Measurements from ENCODE around the gene SMIM14. TPM values are rescaled to one million over a fixed set of nuclear protein-coding genes. Genes with fewer than 3 reads are reported as not detected.

Gene SMIM14
- total and polyA plus RNA-seq, 2 of the 8 experiments (the other 6 are each of a cell fraction or from before 2014, with no cell fraction given), result 29.1 to 31.0 TPM

- TF ChIP-seq YY1 (IDR thresholded peaks at IDR 0.05; ENCODE audit: low read depth, low read length), result no peak
- no peak for TF ChIP-seq CBX5 (IDR thresholded peaks at IDR 0.05; ENCODE audit: low read depth, low read length)
- TF ChIP-seq, protein P1, sequence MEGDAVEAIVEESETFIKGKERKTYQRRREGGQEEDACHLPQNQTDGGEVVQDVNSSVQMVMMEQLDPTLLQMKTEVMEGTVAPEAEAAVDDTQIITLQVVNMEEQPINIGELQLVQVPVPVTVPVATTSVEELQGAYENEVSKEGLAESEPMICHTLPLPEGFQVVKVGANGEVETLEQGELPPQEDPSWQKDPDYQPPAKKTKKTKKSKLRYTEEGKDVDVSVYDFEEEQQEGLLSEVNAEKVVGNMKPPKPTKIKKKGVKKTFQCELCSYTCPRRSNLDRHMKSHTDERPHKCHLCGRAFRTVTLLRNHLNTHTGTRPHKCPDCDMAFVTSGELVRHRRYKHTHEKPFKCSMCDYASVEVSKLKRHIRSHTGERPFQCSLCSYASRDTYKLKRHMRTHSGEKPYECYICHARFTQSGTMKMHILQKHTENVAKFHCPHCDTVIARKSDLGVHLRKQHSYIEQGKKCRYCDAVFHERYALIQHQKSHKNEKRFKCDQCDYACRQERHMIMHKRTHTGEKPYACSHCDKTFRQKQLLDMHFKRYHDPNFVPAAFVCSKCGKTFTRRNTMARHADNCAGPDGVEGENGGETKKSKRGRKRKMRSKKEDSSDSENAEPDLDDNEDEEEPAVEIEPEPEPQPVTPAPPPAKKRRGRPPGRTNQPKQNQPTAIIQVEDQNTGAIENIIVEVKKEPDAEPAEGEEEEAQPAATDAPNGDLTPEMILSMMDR (IDR thresholded peaks at IDR 0.05; ENCODE audit: control extremely low read depth in 1 of 3, insufficient read depth in 1 of 3, low read depth in 1 of 3, low read length in 3 of 3), result no peak
- no peak for TF ChIP-seq RNF2 (IDR thresholded peaks at IDR 0.05; ENCODE audit: borderline replicate concordance, low read depth, low read length, missing control alignments, poor library complexity, severe bottlenecking)
- TF ChIP-seq SP2 (IDR thresholded peaks at IDR 0.05; ENCODE audit: low read length), result no peak
- TF ChIP-seq POLR2AphosphoS5 (IDR thresholded peaks at IDR 0.05; ENCODE audit: low read depth, low read length), result no peak
Measured at GRCh38 chr4:39502019-39502663, 136.5 kb downstream of the SMIM14 start (continued).
